Measurements from ENCODE around the gene CCDC142. TPM values are rescaled to one million over a fixed set of nuclear protein-coding genes. Genes with fewer than 3 reads are reported as not detected.
A peak's percentile ranks its signal among the peaks of the same experiment; 100 is the strongest.

CCDC142 gene
- total and polyA plus RNA-seq, 11 donors, result 4.4 to 13.4 (median 6.4) TPM

DNA sequence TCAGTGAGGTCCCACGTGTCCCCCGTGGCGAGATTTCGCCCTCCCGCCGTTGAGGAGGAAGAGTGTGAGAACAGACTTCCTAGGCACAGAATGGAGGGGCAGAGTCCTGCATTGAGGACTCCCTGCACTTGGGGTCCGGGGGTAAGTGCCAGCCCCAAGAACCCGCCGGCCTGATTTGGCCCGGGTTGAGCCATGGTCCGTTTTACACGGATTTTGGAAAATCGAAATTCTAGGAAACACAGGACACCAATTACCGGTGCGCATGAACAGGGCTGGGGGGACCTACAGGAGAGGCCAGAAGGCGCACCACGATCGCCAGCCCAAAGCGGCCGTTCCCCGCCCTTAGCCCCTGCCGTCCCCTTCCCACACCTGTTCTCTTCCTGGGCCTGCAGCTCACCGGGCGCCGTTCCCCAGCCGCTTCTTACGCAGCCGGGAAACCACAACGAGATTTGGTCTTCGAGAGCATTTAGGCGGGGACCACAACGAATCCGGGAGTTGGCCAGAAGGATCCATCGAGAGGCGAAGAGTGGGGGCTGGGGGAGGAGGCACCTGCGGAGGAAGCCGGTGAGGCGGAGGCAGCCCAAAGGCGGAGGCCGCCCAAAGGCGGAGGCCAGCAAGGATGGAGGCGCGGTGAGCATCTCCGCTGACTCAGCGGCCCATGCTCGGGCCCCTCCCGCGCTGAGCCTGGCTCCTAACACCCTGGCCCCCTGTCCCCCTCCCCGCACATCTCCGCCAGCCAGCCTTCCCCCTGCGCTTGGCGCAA, 31.0 kb upstream of the CCDC142 start:
- H3K27ac ChIP-seq, result no peak overlapping the region
- H3K4me3 ChIP-seq, result peak overlapping the region in 3 of 12 donors; percentile 4 to 39 (median 16)
- H3K4me1 ChIP-seq, result peaks cover 0 to 38% (median 22%) of the 10 kb centered on the region in 12 donors
- no peak for ATAC-seq
- intact Hi-C loops (cut with DNase I), result no loop called here
- no peaks in the 10 kb centered on the region for H3K9me3 ChIP-seq
- H3K36me3 ChIP-seq, result no peaks in the 10 kb centered on the region
- 4 to 7% (median 6%) methylated on average over 41 to 52 of the region's 52 CpGs for WGBS, 4 donors
- TF ChIP-seq, protein P1, sequence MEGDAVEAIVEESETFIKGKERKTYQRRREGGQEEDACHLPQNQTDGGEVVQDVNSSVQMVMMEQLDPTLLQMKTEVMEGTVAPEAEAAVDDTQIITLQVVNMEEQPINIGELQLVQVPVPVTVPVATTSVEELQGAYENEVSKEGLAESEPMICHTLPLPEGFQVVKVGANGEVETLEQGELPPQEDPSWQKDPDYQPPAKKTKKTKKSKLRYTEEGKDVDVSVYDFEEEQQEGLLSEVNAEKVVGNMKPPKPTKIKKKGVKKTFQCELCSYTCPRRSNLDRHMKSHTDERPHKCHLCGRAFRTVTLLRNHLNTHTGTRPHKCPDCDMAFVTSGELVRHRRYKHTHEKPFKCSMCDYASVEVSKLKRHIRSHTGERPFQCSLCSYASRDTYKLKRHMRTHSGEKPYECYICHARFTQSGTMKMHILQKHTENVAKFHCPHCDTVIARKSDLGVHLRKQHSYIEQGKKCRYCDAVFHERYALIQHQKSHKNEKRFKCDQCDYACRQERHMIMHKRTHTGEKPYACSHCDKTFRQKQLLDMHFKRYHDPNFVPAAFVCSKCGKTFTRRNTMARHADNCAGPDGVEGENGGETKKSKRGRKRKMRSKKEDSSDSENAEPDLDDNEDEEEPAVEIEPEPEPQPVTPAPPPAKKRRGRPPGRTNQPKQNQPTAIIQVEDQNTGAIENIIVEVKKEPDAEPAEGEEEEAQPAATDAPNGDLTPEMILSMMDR (IDR thresholded peaks at IDR 0.05), result no peak
- TF ChIP-seq POLR2A (IDR thresholded peaks at IDR 0.05), result no peak
- H3K27me3 ChIP-seq, result peaks cover 60 to 97% (median 86%) of the 10 kb centered on the region in 9 donors
- peak in 1 of 5 donors; percentile 5 for DNase-seq

DNA sequence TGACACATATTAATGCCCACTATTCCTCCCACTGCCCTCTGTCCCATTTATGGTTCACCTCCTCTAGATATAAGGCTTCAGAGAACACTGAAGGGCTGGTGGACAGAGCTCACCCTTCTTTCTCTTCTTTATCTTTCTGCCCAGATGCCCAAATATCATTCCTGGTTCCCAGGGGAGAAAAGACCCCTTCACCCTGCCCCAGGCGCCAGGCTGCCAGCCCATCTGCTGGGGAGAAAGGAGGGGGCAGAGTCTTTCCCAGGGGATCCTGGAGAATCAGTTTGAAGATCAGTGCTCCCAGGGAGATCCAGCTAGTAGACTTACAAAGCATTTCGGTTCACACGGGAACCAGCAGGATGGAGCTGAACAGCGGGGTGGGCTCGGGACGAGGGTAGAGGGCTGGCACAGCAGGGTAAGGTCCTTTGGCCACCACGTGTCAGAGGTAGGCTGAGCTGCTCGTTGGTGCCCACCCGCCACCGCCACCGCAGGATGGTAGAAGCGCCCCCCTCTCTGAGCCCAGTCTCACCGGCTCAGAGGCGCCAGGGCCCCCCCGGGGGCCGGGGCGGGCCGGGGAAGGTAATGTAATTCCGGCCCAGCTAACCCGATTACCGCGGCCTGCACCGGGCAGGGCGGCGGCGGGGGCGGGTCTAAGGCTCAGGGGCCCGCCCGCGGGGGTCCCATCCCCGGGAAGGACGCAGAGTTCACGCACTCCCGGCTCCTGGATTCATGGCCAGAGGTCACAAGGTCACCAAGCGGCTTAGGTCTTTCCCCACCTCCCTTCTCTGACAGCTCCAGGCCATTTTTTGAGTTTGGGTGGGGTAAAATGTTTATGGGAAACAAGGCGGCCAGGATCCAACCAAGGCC, 30.2 kb upstream of the CCDC142 start:
- no peaks in the 10 kb centered on the region for H3K9me3 ChIP-seq
- H3K4me3 ChIP-seq, result no peak overlapping the region
- H3K27ac ChIP-seq, result no peak overlapping the region
- peaks cover 0 to 44% (median 26%) of the 10 kb centered on the region in 12 donors for H3K4me1 ChIP-seq
- intact Hi-C loops (cut with DNase I), result no loop called here
- WGBS, 4 donors, result 4 to 11% (median 6%) methylated on average over 9 to 36 of the region's 36 CpGs
- DNase-seq (peak in 1 of 5 donors; percentile 7), ATAC-seq (no peak)
- TF ChIP-seq POLR2A (IDR thresholded peaks at IDR 0.05), result no peak
- H3K27me3 ChIP-seq, result peaks cover 55 to 91% (median 79%) of the 10 kb centered on the region in 9 donors
- H3K36me3 ChIP-seq, result no peaks in the 10 kb centered on the region

DNA sequence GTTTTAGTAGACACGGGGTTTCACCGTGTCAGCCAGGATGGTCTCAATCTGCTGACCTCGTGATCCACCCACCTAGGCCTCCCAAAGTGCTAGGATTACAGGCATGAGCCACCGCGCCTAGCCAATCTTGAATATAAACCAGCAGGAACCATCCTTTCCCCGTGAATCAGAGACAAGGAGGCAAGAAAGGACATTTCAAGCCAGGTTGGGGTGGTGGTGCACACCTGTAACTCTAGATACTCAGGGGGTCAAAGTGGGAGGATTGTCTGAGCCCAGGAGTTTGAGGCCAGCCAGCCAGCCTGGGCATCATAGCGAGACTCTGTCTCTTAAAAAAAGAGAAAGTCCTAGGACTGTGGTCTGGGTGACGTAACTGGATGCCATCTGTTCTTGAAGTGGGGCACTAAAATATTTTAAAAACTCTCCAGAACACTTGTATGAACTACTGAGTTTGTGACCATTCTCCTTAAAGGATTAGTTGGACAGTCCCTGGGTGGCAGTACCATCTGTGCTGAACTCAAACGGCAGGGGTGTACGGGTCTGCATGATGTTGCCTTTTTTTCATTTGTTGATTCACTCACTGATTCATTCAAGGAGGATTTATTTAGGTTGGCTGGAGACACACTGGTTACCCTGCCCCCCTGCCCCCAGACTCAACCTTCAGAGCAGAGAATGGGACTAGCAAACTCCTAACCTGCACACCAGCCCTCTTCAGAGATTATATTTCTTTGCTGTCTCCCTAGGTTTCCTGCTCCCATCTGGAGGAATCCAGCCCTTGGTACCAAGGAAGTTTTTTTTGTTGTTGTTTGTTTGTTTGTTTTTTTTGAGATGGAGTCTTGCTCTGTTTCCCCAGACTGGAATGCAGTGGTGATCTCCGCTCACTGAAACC, 28.5 kb upstream of the CCDC142 start:
- TF ChIP-seq, protein P1 (IDR thresholded peaks at IDR 0.05), result no peak
- no peak for TF ChIP-seq POLR2A (IDR thresholded peaks at IDR 0.05)
- intact Hi-C loops (cut with DNase I), result no loop called here
- H3K27me3 ChIP-seq, result peaks cover 42 to 79% (median 62%) of the 10 kb centered on the region in 9 donors
- H3K27ac ChIP-seq, result no peak overlapping the region
- DNase-seq (no peak), ATAC-seq (no peak)
- H3K4me1 ChIP-seq, result peaks cover 4 to 44% (median 30%) of the 10 kb centered on the region in 12 donors
- H3K9me3 ChIP-seq, result no peaks in the 10 kb centered on the region
- H3K36me3 ChIP-seq, result peaks cover 0 to under 1% (median 0%) of the 10 kb centered on the region in 9 donors
- H3K4me3 ChIP-seq, result no peak overlapping the region
- 33 to 51% (median 34%) methylated on average over 11 of the region's 11 CpGs for WGBS, 4 donors

DNA sequence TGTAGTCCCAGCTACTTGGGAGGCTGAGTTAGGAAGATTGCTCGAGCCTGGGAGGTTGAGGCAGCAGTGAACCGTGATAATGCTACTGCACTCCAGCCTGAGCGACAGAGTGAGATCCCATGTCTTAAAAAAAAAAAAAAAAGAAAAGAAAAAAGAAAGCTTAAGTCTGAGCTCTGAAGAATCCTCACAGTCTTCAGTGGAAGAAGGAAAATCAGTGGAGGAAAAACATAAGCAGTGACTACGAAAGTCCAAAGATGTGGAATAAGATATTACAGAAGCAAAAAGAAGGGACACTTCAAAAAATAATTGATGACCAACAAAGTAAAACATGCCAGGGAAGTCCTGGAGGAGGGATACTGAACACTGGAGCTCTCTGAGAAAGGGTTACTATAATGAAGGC, 27.5 kb upstream of the CCDC142 start:
- TF ChIP-seq, protein P1 (IDR thresholded peaks at IDR 0.05), result no peak
- no peak for TF ChIP-seq POLR2A (IDR thresholded peaks at IDR 0.05)
- no peaks in the 10 kb centered on the region for H3K9me3 ChIP-seq
- H3K4me1 ChIP-seq, result peaks cover 6 to 44% (median 31%) of the 10 kb centered on the region in 12 donors
- DNase-seq (no peak), ATAC-seq (no peak)
- H3K27ac ChIP-seq, result no peak overlapping the region
- intact Hi-C loops (cut with DNase I), result no loop called here
- peaks cover 0 to 11% (median 8%) of the 10 kb centered on the region in 9 donors for H3K36me3 ChIP-seq
- WGBS, 4 donors, result 68 to 79% (median 73%) methylated on average over 4 of the region's 4 CpGs
- H3K27me3 ChIP-seq, result peaks cover 31 to 74% (median 52%) of the 10 kb centered on the region in 9 donors
- no peak overlapping the region for H3K4me3 ChIP-seq

Data from heart left ventricle (tissue), 16 donors.